Measurements from ENCODE around the gene TCF23. TPM values are rescaled to one million over a fixed set of nuclear protein-coding genes. Genes with fewer than 3 reads are reported as not detected.

Gene TCF23
- total RNA-seq, 2 donors from 2014 or later: under 0.01 to 0.66 TPM

DNA sequence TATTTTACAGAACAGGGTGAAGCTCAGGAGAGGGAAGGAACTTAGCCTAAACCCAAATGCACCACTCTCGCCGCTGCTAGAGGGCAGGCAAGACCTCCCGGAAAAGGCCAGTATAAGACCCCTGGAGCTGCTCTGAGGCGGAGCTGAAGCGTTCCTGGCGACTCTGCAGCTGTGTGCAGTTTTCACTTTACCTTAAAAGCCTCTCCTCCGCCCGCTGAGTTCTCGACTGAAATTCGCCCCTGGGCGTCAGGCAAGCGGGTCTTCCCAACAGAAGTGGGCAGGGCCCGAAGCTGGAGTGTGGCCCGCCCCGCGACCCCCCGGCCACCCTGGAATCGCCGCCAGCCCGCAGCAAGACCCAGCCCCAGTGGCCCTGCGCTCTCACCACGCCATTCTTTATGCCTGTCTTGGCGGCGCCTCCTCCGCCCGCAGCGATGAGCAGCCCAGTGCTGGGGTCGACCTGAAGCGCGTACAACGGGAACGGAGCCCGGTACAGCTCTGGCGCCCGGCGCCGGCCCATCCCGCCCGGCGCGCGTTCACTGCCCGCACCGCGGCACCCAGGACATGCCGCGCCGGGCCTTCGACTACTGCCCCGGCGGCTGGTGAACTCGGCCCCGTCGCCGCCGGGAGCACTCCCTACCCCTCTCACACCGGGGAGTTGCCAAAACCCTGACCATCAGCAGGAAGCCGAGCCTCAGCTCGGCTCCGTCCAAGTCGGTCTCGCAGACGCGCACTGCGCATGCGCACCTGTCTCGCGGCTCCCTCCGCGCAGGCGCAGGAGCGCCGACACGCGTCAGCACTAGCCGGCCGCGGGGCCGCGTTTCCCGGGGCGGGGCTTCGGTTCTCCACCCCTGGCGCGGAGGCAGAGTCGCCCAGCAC is 14.7 kb upstream of the TCF23 start, which contains the start of gene PREB:
Gene PREB, minus strand, starts transcription at position 732 of the 876 bp plus-strand sequence. Its CDS starts 215 bp downstream, at position 517.
- WGBS, 2 donors: 0% methylated on average over 8 to 66 of the region's 86 CpGs
- intact Hi-C loops (cut with DNase I): no loop called here
- H3K4me1 ChIP-seq: peaks cover 20% of the 10 kb centered on the region
- H3K4me3 ChIP-seq: peak within 1 kb of the TSS; percentile 89 to 95
- H3K27ac ChIP-seq: peak within 1 kb of the TSS; percentile 64 to 89 (median 80)
- H3K27me3 ChIP-seq: no peaks in the 10 kb centered on the region
- ATAC-seq (peak; percentile 98), DNase-seq (peak; percentile 98 to 99 (median 98))
- H3K36me3 ChIP-seq (replicated peaks in 1 of 2; ENCODE audit: insufficient read depth in 1 of 2, low read depth in 2 of 2): peaks cover 5 to 16% of the 10 kb centered on the region in 2 donors
- no peaks in the 10 kb centered on the region for H3K9me3 ChIP-seq
- peak; percentile 58 to 84 (median 81) for TF ChIP-seq POLR2A (IDR thresholded peaks at IDR 0.05)
- TF ChIP-seq, protein P1, sequence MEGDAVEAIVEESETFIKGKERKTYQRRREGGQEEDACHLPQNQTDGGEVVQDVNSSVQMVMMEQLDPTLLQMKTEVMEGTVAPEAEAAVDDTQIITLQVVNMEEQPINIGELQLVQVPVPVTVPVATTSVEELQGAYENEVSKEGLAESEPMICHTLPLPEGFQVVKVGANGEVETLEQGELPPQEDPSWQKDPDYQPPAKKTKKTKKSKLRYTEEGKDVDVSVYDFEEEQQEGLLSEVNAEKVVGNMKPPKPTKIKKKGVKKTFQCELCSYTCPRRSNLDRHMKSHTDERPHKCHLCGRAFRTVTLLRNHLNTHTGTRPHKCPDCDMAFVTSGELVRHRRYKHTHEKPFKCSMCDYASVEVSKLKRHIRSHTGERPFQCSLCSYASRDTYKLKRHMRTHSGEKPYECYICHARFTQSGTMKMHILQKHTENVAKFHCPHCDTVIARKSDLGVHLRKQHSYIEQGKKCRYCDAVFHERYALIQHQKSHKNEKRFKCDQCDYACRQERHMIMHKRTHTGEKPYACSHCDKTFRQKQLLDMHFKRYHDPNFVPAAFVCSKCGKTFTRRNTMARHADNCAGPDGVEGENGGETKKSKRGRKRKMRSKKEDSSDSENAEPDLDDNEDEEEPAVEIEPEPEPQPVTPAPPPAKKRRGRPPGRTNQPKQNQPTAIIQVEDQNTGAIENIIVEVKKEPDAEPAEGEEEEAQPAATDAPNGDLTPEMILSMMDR (IDR thresholded peaks at IDR 0.05): no peak

DNA sequence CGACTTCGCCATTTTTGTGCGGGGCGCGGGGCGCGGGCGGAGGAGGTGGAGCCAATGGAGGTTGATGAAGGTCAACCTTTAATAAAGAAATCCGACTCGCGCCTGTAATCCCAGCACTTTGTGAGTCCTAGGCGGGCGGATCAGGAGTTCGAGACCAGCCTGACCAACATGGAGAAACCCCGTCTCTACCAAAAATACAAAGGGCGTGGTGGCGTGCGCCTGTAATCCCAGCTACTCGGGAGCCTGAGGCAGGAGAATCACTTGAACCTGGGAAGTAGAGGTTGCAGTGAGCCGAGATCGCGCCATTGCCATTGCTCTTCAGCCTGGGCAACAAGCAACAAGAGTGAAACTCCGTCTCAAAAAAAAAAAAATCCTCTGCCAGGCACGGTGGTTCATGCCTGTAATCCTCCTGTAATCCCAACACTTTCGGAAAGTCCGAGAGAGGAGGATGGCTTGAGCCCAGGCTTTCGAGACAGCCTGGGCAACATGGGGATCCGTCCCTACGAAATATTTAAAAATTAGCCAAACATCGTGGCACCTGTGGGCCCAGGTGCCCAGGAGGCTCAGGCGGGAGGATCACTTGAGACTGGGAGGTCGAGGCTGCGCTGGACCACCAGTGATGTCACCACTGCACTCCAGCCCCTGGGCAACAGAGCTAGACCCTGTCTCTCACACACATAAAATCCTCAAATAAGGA is 13.9 kb upstream of the TCF23 start:
- Histone ChIP-seq H3K4me1 (peaks cover 20% of the 10 kb centered on the region), H3K36me3 (replicated peaks in 1 of 2; ENCODE audit: insufficient read depth in 1 of 2, low read depth in 2 of 2) (peaks cover 5 to 16% of the 10 kb centered on the region in 2 donors), H3K9me3 (no peaks in the 10 kb centered on the region), H3K27ac (peak overlapping the region in 2 of 4 donors; percentile 83 to 89), H3K4me3 (no peak overlapping the region), H3K27me3 (no peaks in the 10 kb centered on the region)
- DNase-seq (no peak), ATAC-seq (no peak)
- TF ChIP-seq POLR2A (IDR thresholded peaks at IDR 0.05): no peak
- TF ChIP-seq, protein P1 (IDR thresholded peaks at IDR 0.05): no peak
- WGBS, 2 donors: 62 to 89% methylated on average over 7 to 26 of the region's 33 CpGs
- intact Hi-C loops (cut with DNase I): no loop called here

DNA sequence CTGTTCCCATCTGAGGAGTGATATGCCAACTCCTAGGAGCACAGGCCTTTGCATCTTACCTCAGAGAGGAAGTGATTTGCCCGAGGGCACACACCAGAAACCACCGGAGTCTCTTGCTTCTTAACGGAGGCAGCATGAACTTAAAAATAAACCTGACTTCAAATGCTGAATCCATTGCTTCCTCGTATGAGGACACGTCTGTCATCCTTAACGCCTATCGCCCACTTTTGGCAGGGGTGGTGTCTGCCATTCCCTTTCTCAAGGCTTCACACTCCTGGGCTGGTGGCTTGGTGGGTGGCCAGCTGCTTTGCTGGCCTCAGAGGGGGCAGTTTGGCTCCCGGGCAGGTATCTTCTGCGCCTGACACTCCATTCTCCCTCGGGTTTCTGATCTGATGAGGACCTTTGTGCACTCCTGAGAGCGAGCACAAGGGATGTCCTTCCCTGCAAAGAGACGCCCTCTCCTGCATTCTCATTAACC is 13.3 kb upstream of the TCF23 start:
- no peak for DNase-seq
- H3K36me3 ChIP-seq (replicated peaks in 1 of 2; ENCODE audit: insufficient read depth in 1 of 2, low read depth in 2 of 2): peaks cover 5 to 16% of the 10 kb centered on the region in 2 donors
- intact Hi-C loops (cut with DNase I): no loop called here
- no peaks in the 10 kb centered on the region for H3K27me3 ChIP-seq
- WGBS, 2 donors: 76 to 84% methylated on average over 12 of the region's 12 CpGs
- peaks cover 20% of the 10 kb centered on the region for H3K4me1 ChIP-seq
- no peaks in the 10 kb centered on the region for H3K9me3 ChIP-seq
- TF ChIP-seq, protein P1 (IDR thresholded peaks at IDR 0.05): no peak
- TF ChIP-seq POLR2A (IDR thresholded peaks at IDR 0.05): no peak
- no peak for ATAC-seq
- no peak overlapping the region for H3K27ac ChIP-seq
- no peak overlapping the region for H3K4me3 ChIP-seq

DNA sequence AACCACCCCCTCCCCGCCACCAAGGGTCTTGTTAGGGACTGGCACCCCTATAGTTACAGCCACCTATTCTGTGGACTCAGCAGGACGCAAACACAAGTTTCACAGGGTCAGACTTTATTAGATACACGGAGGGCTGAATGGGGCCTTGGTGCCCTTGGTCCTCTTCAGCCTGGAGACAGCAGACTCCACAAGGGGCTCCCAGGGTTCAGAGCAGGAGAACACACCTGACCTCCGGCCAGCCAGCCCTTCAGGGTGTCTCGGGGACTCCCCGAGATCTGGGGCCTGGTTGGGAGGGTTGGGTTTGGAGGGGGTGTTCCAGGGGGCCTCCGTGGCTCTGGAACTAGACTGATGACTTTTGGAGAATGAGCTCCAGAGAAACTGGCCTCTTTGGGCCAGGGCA is 12.1 kb upstream of the TCF23 start:
- H3K27me3 ChIP-seq: no peaks in the 10 kb centered on the region
- no peak for ATAC-seq
- DNase-seq: no peak
- no peak overlapping the region for H3K4me3 ChIP-seq
- no peaks in the 10 kb centered on the region for H3K9me3 ChIP-seq
- intact Hi-C loops (cut with DNase I): no loop called here
- WGBS, 2 donors: 80 to 83% methylated on average over 1 to 7 of the region's 7 CpGs
- H3K36me3 ChIP-seq (replicated peaks in 1 of 2; ENCODE audit: insufficient read depth in 1 of 2, low read depth in 2 of 2): peaks cover 3 to 5% of the 10 kb centered on the region in 2 donors
- H3K27ac ChIP-seq: no peak overlapping the region
- TF ChIP-seq, protein P1 (IDR thresholded peaks at IDR 0.05): no peak
- no peak for TF ChIP-seq POLR2A (IDR thresholded peaks at IDR 0.05)
- H3K4me1 ChIP-seq: peaks cover 20% of the 10 kb centered on the region
